SK-MEL-5 (cell line): ENCODE measurements around the gene MED25. TPM values are rescaled to one million over a fixed set of nuclear protein-coding genes. Genes with fewer than 3 reads are reported as not detected.

Experiments
- DNase-seq: peaks from one replicate; pipeline ENCODE4 v3.0.0-alpha.2; 2016; ENCODE audit warnings: low read depth, low spot score
- in situ Hi-C: cut with HindIII; loops from 2 replicates; pipeline ENCODE4 v1.10.0; 2016; ENCODE audit warnings: low sequenced_read_pairs, high pct_unique_total_duplicates, low pct_unique_long_range_greater_than_20kb
- total RNA-seq: library from RNA; depleted of rRNA; stranded (reverse); fragments of >200 nt; shearing (Covaris generic); gene quantifications from 2 replicates; pipeline ENCODE4 v1.2.3, GENCODE V29; 2014

Gene MED25
- total RNA-seq, 1 experiment from 2014 or later: 7.8 TPM

GRCh38 chr19:49873834-49874233 is 55.7 kb downstream of the MED25 start:
- in situ Hi-C loops: no loop called here
- no peak for DNase-seq

GRCh38 chr19:49874503-49875157 is 56.5 kb downstream of the MED25 start:
- DNase-seq: no peak
- in situ Hi-C loops: no loop called here

GRCh38 chr19:49875177-49875576 is 57.1 kb downstream of the MED25 start:
- in situ Hi-C loops: no loop called here
- DNase-seq: no peak

- in situ Hi-C loops: no loop called here
Measured at GRCh38 chr19:49875857-49876421, 57.9 kb downstream of the MED25 start.

GRCh38 chr19:49876422-49877019 is 58.4 kb downstream of the MED25 start:
- in situ Hi-C loops: no loop called here
- DNase-seq: peak; percentile 97

More at GRCh38 chr19:49875857-49876421, 57.9 kb downstream of the MED25 start:
- DNase-seq: peak; percentile 61

- in situ Hi-C loops: no loop called here
- DNase-seq: peak; percentile 99
Measured at GRCh38 chr19:49877020-49877878, 59.2 kb downstream of the MED25 start, which contains the start of the genes AKT1S1 and TBC1D17. TSS of gene AKT1S1 (minus strand) at chr19:49877355. CDS start at chr19:49873295, 4,060 bp downstream. TSS of gene TBC1D17 (plus strand) at chr19:49877702. CDS start at chr19:49877724, 22 bp downstream.

- in situ Hi-C loops: no loop called here
- DNase-seq: peak; percentile 96
Measured at GRCh38 chr19:49877879-49878743, 60.0 kb downstream of the MED25 start.

- DNase-seq: no peak
- in situ Hi-C loops: no loop called here
Measured at GRCh38 chr19:49878744-49879070, 60.6 kb downstream of the MED25 start.

- in situ Hi-C loops: no loop called here
- peak; percentile 52 for DNase-seq
Measured at GRCh38 chr19:49879243-49879963, 61.3 kb downstream of the MED25 start.

- in situ Hi-C loops: no loop called here
- DNase-seq: no peak
Measured at GRCh38 chr19:49880162-49880869, 62.2 kb downstream of the MED25 start.

- in situ Hi-C loops: no loop called here
- DNase-seq: no peak
Measured at GRCh38 chr19:49881186-49881585, 63.1 kb downstream of the MED25 start.

GRCh38 chr19:49881672-49882394 is 63.7 kb downstream of the MED25 start:
- in situ Hi-C loops: no loop called here

GRCh38 chr19:49882643-49883042 is 64.6 kb downstream of the MED25 start:
- in situ Hi-C loops: no loop called here
- no peak for DNase-seq

More at GRCh38 chr19:49881672-49882394, 63.7 kb downstream of the MED25 start:
- DNase-seq: peak; percentile 33

- in situ Hi-C loops: no loop called here
Measured at GRCh38 chr19:49883094-49883493, 65.0 kb downstream of the MED25 start.

GRCh38 chr19:49884109-49884508 is 66.0 kb downstream of the MED25 start:
- no peak for DNase-seq
- in situ Hi-C loops: no loop called here

More at GRCh38 chr19:49883094-49883493, 65.0 kb downstream of the MED25 start:
- DNase-seq: no peak
